ENCODE data around the gene PPIC.

DNA sequence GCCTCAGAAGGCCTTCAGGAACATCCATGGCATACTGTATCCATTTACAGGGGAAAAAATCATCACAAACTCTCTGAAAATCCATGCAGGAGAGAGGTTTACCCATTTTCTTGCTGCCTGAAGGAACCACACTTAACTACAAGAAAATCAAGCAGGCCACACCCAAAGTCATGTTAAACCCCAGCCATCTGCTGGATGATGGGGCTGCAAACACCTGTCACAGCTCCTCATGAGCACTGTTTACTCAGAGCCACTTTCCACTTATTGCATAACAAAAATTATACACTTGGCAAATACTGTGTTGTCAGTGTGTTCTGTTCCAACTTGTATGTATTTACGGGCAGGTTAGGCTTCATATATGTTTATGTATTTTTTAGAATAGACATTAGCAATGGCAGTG lies 35.8 kb downstream of the PPIC start:
- TF ChIP-seq, protein P1, sequence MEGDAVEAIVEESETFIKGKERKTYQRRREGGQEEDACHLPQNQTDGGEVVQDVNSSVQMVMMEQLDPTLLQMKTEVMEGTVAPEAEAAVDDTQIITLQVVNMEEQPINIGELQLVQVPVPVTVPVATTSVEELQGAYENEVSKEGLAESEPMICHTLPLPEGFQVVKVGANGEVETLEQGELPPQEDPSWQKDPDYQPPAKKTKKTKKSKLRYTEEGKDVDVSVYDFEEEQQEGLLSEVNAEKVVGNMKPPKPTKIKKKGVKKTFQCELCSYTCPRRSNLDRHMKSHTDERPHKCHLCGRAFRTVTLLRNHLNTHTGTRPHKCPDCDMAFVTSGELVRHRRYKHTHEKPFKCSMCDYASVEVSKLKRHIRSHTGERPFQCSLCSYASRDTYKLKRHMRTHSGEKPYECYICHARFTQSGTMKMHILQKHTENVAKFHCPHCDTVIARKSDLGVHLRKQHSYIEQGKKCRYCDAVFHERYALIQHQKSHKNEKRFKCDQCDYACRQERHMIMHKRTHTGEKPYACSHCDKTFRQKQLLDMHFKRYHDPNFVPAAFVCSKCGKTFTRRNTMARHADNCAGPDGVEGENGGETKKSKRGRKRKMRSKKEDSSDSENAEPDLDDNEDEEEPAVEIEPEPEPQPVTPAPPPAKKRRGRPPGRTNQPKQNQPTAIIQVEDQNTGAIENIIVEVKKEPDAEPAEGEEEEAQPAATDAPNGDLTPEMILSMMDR (IDR thresholded peaks at IDR 0.05; ENCODE audit: insufficient read depth, low read depth, low read length), result no peak
- TF ChIP-seq EZH2 (IDR thresholded peaks at IDR 0.05; ENCODE audit: insufficient read depth, low read length), result no peak

Measured in astrocyte (in vitro differentiated cells and primary cell).